Renal cortical epithelial cell (primary cell): ENCODE data around the gene IDH2. TPM values are rescaled to one million over a fixed set of nuclear protein-coding genes. Genes with fewer than 3 reads are reported as not detected.

Experiments used
- DNase-seq: peaks from one replicate; pipeline ENCODE4 v3.0.0-alpha.2; 2011; ENCODE audit warnings: low read depth
- total RNA-seq: library from RNA; depleted of rRNA; stranded (reverse); fragments of >200 nt; gene quantifications from 2 replicates; pipeline ENCODE4 v1.2.3, GENCODE V29; 2014

Gene IDH2
- total RNA-seq, 1 donor from 2014 or later, result 174 TPM

DNA sequence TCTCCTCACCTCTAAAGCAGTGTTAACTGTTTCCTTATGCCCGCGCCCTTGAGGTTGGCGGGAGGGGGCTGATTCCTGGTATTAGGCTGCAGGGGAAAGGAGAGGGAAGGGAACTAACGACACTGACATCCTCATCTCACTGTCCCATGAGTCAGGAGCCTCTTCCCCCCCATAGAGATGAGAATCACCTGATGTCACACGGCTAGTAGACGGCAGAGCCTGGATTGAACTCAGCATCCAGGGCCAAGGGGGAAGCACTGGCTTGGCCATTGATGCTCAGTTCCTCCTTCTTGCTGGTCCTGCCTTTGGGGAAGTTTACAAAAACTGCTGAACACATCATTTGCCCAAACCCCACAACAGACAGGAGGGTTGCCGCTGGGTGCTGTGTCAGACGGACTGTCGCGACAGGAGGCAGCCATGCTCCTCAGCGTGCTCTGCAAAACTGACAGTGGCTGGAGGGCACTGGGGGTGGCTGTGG lies 38.5 kb downstream of the IDH2 start:
- DNase-seq, result no peak

DNA sequence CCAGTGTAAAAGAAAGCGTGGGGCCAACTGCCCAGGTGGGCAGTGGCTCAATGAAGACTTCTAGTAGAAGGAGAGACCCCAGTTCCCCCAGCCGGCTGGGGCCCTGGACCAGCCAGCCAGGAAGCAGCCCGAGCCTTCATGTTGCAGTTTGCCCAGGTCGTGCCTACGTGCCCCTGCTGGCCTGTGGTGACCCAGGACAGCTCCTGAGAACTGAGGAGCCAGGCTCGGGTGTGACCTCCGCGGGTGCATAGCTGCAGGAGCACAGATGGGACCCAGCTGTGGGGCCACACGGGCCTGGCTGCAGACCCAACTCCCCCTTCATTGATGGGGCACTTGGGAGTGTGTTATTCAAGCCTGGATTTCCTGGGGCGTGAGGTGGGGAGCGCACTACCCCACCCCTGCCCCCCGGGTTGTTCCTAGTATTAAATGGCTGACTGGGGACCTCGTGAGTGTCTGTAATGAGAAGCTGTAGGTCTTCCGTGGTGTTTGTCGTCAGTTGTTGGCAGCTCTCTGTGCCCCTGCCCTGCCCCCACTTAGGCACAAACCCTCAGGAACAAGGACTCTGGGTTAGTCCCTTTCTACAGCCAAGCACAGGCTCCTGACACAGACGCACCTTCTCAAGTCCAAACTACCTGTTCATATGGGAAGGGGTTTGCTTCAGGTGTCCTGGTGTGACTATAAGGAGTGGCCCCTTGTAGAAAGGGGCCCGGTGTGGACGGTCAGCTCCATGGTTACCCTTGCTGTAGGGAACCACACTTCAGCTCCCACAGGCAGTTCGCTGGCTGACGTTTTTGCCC lies 39.1 kb downstream of the IDH2 start:
- DNase-seq, result no peak

DNA sequence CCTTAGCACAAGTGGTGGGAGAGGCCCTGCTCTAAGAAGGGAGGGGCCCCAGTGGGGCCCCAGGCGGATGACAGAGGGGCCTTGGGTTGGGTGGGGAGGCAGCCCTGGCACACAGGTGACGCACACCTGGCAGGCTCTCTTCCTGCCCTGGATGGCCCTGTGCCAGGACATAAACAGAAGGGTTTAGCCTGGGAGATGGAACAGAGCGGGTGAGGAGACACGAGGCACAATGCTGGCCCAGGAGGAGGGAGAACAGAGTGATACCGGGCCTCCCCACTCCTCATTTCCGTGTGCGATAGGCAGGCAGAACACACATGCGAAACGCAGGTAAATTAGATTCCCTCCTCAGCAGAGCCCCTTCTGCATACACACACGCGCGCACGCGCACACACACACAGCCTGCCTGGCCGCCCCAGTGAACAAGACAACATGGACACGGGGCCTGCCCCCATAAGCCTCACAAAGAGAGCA lies 39.8 kb downstream of the IDH2 start:
- no peak for DNase-seq

DNA sequence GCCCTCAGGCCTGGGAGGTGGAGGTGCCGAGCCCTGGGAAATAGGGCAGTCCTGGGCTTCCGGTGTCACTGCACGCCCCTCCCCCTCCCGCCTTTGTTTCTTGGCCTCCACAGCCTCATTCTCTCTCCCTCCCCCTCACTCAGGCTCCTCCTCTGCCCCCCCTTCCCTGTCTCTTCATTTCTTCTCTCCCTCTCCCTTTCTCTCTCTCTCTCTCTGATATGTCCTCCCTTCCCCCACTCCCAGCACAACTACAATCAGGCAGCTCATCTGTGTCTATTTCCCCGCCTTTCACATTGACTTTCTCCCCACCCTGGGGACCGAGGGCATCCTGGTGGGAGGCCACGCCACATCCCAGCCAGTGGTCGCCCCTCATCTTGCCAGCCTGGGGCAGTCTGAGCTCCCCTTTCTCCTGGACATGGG lies 40.2 kb downstream of the IDH2 start:
- no peak for DNase-seq

DNA sequence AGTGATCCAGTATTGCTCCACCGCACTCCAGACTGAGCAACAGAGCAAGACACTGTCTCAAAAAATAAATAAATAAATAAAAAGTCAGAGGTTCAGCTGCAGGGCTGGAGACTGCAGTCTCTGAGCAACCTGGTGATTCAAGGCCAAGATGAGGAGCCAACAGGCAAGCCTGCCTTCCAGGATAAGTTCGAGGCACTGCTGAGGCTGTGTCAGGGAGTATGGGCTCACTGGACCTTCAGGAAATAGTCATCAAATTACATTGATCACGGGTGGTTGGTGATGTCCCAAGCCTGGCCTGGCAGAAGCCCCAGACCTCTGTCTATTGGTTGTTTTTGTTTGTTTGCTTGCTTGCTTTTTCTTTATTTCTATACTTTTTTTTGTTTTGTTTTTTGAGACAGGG lies 41.5 kb downstream of the IDH2 start:
- no peak for DNase-seq

DNA sequence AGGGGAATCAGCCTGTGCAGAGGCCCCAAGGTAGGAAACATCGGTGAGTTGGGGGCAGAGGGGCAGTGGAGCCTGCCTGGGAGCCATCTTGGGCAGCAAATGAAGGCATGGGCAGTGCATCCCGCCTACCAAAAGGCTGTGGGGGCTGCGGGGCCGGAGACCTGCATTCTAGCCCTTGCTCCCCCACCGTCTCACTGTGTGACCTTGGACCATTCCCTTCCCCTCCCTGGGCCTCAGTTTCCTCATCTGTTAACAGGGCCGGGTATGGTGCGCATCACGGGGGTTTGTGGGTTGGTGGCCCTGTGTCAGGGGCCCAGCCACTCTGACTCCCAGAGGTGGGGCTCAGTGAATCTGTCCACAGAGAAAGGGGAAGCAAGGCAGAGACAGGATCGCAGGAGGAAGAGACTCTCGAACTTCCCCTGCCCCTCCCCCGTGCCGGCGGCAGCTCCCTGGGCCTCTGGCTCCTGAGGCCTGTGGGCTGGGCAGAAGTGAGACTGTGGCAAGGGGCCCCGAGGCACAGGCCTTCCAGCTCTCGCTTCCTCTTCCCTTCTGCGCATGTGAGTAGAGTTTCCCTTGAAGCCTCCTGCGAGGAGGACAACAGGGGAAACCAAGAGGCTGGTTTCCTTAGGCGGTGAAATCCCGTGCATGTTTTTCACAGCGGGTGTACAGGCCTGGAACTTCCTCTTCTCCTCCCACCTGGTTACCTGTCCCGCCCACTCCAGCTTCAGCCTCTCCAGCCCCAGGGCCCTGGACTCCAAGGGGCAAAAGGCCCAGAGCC lies 42.9 kb downstream of the IDH2 start:
- DNase-seq, result no peak

DNA sequence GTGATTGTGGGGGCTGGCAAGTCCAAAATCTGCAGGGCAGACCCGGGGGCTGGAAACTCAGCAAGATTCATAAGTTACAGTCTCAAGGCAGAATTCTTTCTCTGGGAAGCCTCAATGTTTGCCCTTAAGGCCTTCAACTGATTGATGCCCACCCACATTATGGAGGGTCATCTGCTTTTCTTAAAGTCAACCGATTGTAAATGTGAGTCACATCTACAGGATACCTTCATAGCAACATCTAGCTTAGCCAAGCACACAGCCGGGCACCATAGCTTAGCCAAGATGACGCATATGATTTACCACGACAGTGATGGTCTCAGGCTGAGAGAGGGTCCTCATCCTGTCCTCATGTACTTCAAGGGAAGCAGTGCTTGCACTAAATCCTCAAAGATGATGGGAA lies 43.5 kb downstream of the IDH2 start:
- DNase-seq, result no peak

DNA sequence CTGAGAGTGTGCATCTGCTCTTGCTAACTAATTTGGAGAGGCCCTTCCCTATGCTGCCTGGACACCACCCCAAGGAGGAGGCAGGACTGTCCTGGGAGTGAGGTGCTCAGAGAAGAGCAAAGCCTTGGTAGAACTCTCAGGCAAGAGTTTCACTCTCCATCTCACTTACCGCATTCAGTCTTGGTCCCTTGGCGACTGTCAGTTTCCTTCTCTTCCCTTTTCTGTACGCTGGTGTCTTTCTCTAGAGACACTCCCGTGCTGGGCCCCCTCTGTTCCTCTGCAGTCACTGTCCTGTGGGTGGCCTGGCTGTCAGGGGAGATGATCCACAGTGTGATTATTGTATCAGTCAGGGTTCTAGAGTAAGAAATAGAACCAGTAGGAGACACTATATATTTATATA lies 44.0 kb downstream of the IDH2 start:
- DNase-seq, result no peak

DNA sequence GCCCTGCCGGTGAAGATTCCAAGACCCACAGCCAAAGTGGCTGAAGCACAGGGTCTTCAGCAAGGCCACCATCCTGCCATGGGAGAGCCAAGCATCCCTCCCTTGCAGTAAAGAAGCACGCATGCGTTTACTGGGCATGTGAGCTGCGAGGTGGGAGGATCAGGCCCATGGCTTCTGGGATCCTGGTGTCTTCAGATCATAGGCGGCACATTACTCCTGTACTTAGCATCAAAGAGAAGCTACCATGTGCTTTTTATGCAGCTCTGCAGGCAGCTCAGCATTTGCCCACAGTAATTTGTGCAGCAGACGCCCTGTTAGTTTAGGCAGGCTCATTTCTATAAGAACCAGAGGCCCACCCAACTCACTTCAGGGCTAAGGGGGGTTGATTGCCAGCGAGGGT lies 45.7 kb downstream of the IDH2 start:
- DNase-seq, result no peak

DNA sequence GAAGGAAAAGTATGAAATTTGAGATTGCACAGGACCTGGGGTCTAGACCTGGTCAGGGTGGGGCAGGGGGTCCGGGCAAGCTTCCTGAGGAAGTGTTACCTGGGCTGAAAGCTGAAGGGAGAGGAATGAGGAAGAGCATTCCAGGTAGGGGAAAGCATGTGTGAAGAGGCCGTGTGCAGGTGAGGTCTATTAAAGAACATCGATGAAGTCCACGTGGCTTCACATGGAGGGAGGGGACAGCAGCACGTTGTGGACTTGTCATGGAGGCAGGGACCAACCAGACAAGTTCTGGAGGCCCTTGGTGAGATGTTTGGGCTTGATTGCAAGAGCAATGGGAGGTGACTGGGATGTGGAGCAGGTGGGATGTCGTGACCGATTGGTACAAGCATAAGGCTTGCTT lies 47.1 kb downstream of the IDH2 start:
- DNase-seq, result no peak

DNA sequence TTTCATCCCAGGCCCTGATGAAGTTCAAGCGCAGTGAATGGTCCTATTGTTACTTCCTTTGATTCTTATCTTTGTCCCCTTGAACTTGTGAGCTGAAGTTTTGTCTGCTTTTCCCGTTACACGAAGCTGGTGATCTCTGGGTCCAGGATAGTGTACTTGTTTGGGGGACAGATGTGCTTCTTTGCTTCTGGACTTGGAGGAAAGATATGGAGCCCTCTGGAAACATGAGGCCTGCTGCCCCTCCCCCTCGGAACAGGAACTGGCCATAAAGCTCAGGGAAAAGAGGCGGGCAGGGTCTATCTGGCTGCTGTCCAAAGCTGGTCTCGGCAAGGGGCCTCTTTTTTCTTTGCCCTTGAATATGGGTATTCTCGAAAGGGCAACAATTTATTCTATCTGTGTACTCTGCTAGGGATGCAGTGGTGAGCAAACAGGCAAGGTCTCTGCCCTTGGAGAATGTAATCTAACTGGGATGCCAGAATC lies 47.6 kb downstream of the IDH2 start:
- DNase-seq, result no peak

DNA sequence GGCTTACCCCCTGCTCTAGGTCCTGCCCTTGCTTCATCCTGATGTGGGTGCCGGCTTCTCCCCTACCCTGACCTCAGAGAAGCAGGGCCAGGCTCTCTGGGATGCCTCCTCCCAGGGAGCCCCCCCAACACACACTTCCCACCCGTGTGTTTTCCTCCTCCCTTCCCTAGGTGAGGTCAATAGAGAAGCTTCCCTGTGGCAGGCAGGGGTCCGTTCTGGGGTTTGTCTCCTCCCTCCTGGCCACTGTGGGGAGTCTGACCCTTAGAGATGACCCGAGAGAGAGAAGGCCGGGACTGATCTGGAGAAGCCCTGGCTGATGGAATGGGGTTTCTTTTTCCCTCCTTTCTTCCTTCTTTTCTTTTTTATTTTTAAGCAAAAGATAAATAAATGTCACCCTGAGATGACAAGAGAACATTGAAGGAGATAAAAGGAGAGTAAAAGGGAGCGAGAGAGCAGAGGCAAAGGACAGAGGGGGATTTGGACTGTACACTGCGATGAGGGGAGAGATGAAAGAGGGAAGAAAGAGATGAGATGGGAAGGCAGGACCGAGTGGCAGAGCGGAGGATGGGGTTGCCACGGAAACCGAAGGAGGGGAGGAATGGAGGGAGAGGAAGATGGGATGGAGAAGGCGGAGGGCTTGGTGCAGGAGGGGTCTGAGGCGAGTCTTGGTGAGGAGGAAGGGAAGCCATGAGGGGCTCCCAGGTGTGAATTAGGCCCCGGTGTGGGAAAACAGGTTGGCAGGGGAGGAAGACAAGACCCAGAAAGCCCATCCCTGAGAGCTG lies 48.4 kb downstream of the IDH2 start:
- DNase-seq, result no peak

DNA sequence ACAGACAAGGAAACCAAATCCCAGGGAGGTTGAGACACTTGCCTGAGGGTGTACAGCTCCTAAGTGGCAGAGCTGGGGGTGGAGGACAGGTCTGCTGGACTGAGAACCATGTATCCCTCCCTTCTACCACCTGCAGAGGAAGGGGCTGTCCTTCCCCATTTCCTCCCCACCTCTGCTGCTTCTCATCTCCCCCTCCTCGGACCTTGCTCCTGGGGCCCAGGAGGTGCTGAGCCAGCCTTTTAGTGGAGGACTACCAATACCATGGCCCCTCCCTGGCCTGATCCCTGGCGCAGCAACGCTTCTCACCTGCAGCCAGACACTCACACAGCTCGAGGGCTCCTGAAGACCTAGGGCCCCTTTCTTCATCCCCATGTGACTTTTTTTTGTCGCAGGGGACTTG lies 50.4 kb downstream of the IDH2 start:
- DNase-seq, result no peak

DNA sequence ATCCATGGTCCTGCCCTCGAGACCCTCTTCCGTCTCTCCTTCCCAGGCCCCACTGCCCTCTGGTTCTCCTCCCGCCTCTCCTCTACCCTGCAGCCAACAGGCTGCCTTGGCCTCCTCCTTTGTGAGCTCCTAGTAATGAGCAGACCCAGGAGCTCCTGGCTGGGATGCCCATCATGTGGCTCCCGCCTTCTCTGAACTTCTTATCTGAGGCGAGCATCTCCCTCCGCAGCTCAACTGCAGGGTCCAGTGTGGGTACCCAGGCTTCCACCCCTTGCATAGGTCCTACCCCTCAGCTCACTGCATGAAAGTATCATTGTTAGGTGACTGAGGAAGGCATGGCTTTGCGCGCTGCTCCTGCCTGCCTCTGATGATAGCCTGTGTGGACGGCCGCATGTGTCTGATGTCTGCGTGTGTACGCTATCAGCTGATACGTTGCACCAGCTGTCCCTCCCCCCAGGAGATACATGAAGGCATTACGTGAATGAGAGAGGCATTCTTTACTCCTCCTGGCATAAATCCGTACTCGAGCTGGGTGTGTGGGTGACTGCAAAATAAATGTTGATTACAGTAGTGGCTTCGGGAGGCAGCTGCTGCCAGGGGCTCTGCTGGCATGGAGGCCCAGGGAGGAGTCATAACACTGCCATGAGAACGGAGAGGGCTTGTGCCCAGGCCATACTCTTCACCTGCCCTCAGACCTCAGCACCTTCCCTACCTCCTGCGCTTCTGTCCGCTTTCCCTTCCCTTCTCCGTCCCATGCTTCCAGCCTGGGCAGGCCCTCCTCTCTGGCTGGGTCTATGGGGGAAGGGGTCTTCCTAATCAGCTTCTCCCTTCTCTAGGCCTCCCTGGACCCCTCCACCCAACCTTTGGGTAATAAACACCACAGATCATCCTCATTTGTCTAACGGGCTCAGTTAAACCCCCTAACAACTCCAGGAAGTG lies 52.3 kb downstream of the IDH2 start:
- DNase-seq, result no peak

DNA sequence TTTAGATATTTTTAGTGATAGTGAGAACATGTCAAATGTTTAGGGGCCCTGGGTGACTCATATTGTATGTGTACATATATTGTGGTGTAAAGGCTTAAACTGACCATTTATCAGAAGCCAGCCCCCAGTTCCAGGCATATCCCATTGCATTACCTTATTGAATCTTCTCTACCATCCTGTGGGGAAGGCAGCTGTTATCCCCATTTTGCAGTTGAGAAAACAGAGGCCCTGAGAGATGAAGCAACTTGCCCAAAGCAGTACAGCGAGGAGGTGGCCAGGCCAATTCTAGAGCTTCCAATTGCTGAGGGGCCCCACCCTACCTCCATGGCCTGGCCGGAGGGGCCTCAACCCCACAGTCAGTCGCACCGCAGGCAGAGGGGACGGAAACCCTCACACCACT lies 53.2 kb downstream of the IDH2 start:
- DNase-seq, result no peak

DNA sequence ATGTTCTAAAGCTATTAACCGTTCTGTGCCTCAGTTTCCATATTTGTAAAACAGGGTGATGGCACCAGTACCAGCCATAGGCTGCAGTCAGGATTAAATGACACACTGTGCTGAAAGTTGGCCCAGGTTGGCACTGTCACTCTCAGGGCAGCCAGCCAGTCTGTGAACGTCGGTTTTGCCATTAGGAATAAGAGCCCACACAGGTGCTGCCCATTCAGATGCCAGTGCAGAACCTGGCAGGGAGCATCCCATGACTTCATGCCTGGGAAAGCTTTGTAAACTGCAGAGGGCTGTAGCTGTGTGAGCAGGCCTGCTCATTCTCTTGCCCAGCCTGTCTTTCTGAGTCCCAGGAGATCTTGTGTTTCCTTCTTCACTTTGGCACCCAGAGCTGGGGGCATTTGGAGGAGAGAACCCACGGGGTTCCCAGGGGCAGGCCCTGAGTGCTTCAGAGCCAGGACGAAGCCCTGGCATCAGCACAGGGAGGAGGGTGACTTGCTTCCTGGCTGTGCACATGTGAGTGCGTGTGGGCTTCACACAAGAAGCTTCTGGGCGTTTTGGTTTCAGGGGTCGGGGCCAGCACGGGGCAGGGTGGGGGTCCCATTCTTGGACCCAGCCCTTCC lies 54.2 kb downstream of the IDH2 start:
- DNase-seq, result no peak

DNA sequence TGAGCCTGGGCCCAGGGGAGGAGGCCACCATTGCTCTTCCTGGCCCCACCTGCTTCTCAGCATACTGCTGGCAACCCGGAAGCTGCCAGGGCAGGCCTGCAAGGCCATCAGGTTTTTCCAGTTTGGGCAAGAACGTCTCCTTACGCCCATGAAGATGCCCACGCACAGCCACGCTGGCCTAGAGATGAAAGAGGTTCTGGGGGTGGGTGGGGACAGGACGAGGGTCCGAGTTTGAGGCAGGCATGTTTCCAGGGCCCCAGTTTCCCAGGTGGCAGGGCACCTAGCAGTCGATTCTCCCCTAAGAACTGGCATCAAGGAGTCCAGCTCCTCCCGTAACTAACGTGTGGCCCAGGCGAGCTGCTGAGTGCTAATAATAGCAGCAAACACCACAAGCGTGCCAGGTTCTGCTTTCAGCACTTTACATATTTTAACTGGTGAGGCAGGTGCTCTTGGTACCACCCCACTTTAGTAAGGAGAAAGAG lies 55.3 kb downstream of the IDH2 start:
- no peak for DNase-seq

DNA sequence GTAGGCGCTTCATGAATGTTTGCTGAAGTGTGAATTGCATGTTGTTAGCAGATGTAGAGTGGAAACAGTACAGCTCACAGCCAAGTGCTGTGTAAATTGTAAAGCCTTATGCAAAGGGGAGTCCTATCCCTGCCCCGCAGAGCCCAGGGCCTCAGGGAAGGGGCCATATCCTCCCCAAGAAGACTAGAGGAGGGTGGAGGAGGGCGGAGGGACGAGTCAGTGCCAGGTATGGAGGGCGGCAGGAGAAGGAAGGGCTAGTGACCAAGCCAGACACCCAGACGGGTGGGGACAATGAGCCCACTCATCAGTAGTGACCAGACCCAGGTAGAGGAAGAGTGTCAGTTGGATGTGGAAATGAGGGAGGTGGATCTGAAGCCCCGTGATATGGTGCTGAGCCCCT lies 56.0 kb downstream of the IDH2 start:
- no peak for DNase-seq

DNA sequence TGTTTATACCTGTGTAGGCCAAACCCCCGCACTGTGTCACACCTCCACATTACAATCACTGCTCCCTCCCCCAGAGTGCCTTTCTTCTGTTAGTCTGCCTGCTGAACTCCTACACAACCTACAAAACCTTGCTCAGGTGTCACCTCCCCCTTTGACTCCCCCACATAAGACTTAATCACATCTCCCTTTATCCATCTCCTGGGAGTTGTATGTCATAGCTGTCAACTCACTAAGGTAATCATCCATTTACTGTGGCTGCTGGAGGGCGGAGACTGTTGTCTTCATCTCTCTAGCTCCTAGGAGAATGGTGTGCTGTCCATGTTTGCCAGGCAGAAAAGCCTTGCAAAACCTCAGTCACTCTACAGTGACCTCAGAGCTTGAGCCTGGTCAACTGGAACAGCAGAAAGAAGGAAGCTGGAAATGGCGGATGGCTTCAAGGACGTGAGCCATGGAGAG lies 57.3 kb downstream of the IDH2 start:
- DNase-seq, result peak; percentile 61

DNA sequence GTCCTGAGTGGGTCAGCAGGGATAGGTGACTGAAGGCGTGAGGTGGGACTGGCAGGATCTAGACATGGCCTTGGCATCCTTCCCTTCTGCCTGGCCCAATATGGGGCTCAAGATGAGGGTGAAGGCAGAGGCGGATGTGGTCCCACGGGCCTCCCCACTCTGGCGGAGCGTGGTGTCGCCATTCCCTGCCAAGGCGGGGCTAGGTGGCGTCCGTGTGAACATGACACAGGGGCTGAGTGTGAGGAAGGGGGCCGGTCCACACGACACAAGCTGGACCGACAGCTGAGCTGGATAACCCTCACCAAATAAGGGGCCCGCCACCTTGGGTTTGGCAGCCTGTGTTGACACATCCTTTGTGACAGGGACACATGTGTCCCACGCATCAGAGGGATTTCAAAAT lies 58.1 kb downstream of the IDH2 start:
- no peak for DNase-seq
